AG04450 (cell line): Measurements from ENCODE around the gene RGS7. TPM values are rescaled to one million over a fixed set of nuclear protein-coding genes. Genes with fewer than 3 reads are reported as not detected.

ENCODE experiments used
- CTCF ChIA-PET: fragments of 300-600, 350-600 bp; formaldehyde crosslinking; extraction: SDS; loops from one replicate; lab custom pipeline; 2022; ENCODE audit warnings: antibody characterized with exemption, inconsistent platforms; lab: Charles Lee
- POLR2A ChIA-PET: fragments of 350-600 bp; formaldehyde crosslinking; extraction: SDS; loops from one replicate; lab custom pipeline; 2021; ENCODE audit warnings: antibody characterized with exemption, inconsistent platforms; lab: Yijun Ruan, JAX
- DNase-seq: peaks from one replicate; pipeline ENCODE4 v3.0.0-alpha.2; 2011; ENCODE audit warnings: low read depth, low spot score
- H3K27ac ChIP-seq: one replicate; pipeline ENCODE4 v1.5.1; 2012; ENCODE audit warnings: low read depth, low read length, control low read depth
- H3K27me3 ChIP-seq: one replicate; pipeline ENCODE4 v1.6.0; 2012; ENCODE audit warnings: low read length; ENCODE audit not compliant: control insufficient read depth, insufficient read depth
- H3K4me3 ChIP-seq: 2 replicates; pipeline ENCODE4 v1.5.1; 2011; ENCODE audit warnings: mild to moderate bottlenecking, low read depth, low read length, control low read depth
- H3K9me3 ChIP-seq: 2 replicates; pipeline ENCODE4 v1.5.1; 2012; ENCODE audit warnings: low read length; ENCODE audit not compliant: control insufficient read depth, insufficient read depth
- polyA plus RNA-seq: library from polyadenylated mRNA; depleted of rRNA; stranded (reverse); fragments of >200 nt; gene quantifications from 2 replicates; pipeline ENCODE4 v1.2.3, GENCODE V29; 2011
- TF ChIP-seq, protein P1 (sequence below): IDR thresholded peaks from 2 replicates; pipeline ENCODE4 v1.5.1; 2011; ENCODE audit warnings: low read depth, low read length, control low read depth, inconsistent platforms

RGS7 gene
- polyA plus RNA-seq, 1 experiment = 0.29 TPM

DNA sequence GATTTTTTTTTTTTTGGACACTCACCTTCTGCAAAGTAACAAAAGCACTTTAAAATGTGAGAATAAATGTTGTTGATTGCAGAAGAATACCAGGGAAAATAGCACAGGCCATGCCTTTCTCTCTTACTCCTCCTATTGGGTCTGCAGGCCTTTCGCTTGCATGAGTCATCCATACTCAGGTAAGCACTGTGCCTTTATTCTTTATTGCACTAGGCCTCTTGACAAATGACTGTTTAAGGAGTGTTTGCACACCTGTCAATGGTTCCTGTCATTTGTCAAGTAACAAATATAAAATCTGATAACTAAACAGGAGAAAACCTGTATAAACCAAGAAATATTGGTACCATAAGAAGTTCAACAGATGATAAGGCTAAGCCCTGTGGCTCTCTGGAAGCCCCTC lies 106.5 kb downstream of the RGS7 start:
- no peak overlapping the region for H3K27ac ChIP-seq
- H3K27me3 ChIP-seq = no peaks in the 10 kb centered on the region
- ChIA-PET CTCF (no interaction called here), POLR2A (no interaction called here)
- peaks cover 7% of the 10 kb centered on the region for H3K9me3 ChIP-seq
- TF ChIP-seq, protein P1, sequence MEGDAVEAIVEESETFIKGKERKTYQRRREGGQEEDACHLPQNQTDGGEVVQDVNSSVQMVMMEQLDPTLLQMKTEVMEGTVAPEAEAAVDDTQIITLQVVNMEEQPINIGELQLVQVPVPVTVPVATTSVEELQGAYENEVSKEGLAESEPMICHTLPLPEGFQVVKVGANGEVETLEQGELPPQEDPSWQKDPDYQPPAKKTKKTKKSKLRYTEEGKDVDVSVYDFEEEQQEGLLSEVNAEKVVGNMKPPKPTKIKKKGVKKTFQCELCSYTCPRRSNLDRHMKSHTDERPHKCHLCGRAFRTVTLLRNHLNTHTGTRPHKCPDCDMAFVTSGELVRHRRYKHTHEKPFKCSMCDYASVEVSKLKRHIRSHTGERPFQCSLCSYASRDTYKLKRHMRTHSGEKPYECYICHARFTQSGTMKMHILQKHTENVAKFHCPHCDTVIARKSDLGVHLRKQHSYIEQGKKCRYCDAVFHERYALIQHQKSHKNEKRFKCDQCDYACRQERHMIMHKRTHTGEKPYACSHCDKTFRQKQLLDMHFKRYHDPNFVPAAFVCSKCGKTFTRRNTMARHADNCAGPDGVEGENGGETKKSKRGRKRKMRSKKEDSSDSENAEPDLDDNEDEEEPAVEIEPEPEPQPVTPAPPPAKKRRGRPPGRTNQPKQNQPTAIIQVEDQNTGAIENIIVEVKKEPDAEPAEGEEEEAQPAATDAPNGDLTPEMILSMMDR = no peak
- no peak for DNase-seq
- no peak overlapping the region for H3K4me3 ChIP-seq

DNA sequence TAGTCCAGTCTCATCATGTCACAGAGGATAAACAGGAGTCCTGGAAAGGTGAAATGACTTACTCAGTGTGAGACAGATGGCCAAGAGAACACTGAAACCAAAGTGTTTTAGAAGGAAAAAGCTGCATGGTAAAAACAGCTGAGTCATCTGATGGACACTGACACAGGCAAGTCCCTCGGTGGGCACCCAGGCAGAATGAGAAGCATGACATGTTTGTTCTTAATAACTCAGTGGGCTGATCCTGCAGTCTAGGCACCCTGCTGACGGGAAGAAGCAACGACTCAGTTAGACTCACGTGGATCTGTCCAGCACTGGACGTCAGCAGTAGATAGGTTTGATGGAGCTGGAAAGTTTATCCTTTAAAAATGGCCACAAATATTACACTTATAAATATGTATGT lies 116.9 kb downstream of the RGS7 start:
- TF ChIP-seq, protein P1 = no peak
- no peak for DNase-seq
- H3K27ac ChIP-seq = no peak overlapping the region
- peaks cover 13% of the 10 kb centered on the region for H3K9me3 ChIP-seq
- CTCF ChIA-PET = no interaction called here
- POLR2A ChIA-PET = no interaction called here
- H3K27me3 ChIP-seq = no peaks in the 10 kb centered on the region
- H3K4me3 ChIP-seq = no peak overlapping the region

DNA sequence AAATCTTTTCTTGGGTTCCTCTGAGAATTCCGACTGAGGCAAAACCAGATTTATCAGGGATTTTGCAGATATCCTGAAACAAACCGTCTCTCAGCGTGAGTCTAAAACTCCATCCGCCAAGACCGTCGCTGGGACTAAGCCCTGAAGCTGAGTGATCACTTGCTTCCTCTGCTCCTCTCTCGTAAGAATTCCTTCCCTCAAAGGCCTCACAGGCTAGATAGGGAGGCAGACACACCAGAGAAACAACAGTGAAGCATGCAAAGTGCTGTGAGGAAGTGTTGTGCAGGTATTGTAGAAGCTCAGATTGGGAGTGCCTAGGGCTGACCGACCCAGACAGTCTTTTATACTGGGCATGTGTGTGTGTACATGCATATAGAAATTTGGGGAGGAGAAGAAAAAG lies 119.1 kb downstream of the RGS7 start:
- POLR2A ChIA-PET = no interaction called here
- Histone ChIP-seq H3K27ac (no peak overlapping the region), H3K4me3 (no peak overlapping the region), H3K9me3 (peaks cover 16% of the 10 kb centered on the region), H3K27me3 (no peaks in the 10 kb centered on the region)
- TF ChIP-seq, protein P1 = no peak
- no peak for DNase-seq
- CTCF ChIA-PET = no interaction called here

DNA sequence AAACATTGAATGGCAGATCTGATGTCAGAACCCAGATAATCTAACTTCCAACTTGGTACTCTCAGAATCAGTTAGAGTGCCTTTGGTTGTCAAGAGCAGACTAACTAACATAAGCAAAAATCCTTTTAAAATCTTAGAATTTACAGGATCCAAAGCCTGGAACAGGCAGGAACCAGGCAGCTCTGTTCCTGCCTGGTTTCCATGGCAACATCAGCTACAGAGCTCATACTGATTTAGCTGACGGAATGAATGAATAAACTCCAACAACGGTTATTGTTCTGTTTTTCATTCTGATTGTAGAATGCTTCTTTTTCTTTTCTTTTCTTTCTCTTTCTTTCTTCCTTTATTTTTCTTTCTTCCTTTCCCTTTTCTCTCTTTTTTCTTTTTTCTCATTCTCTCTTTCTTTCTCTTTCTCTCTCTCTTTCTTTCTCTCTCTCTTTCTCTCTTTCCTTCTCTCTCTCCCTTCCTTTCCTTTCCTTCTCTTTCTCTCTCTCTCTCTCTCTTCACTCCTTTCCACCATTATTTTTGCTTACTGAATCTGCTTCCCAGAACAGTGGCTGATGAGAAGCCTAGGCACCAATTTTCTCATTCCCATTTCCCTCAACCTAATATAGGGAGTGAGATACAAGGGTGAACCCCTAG lies 121.6 kb downstream of the RGS7 start:
- POLR2A ChIA-PET = no interaction called here
- Histone ChIP-seq H3K27ac (no peak overlapping the region), H3K4me3 (no peak overlapping the region), H3K27me3 (no peaks in the 10 kb centered on the region), H3K9me3 (peaks cover 16% of the 10 kb centered on the region)
- CTCF ChIA-PET = no interaction called here
- TF ChIP-seq, protein P1 = no peak
- no peak for DNase-seq

DNA sequence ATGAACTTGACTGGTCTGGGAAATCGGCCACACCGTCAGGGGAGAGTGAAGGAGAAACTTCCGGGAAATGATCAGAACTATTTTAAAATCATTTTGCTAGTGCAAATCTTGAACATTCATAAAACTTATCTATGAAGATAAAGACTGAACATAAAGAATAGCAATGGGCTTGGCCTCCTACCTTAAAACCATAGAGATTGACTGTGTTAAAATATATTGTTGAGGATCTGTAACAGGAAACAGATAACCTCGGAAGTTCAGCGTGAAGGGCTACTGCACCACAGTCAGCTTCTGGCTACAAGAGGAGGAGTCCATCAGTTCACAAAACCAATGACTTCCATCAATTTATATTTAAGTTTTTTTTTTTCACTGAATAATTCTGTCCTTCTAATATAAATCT lies 127.3 kb downstream of the RGS7 start:
- no peak overlapping the region for H3K27ac ChIP-seq
- H3K9me3 ChIP-seq = peaks cover 18% of the 10 kb centered on the region
- no peak overlapping the region for H3K4me3 ChIP-seq
- POLR2A ChIA-PET = no interaction called here
- no peak for DNase-seq
- TF ChIP-seq, protein P1 = no peak
- CTCF ChIA-PET = no interaction called here
- no peaks in the 10 kb centered on the region for H3K27me3 ChIP-seq
